ENCODE data around the gene GRWD1.

GRCh38 chr19:48442116-48443035 lies 3.4 kb upstream of the GRWD1 start:
- no peak for TF ChIP-seq BHLHE40 (IDR thresholded peaks at IDR 0.05; ENCODE audit: borderline replicate concordance)
- no peak for TF ChIP-seq SUZ12 (IDR thresholded peaks at IDR 0.05)
- no peak for TF ChIP-seq CTBP1 (IDR thresholded peaks at IDR 0.05; ENCODE audit: borderline replicate concordance)
- no peak for TF ChIP-seq FOXA1 (IDR thresholded peaks at IDR 0.05)
- no peak for TF ChIP-seq NFRKB (IDR thresholded peaks at IDR 0.05)
- no peak for TF ChIP-seq ZNF384 (IDR thresholded peaks at IDR 0.05)

Data from HEK293T (cell line).